OCI-LY3 (cell line): ENCODE measurements around the gene NDUFAF7.

Experiments used
- H2AFZ ChIP-seq: fragments of 200-600, 300-600 bp; shearing (Covaris generic); 2 replicates; pipeline ENCODE4 v1.6.0; 2014; ENCODE audit warnings: antibody characterized with exemption, low read depth, low read length
- H3K27ac ChIP-seq: fragments of 200-600, 300-600 bp; sonication (generic); 2 replicates; pipeline ENCODE4 v1.5.1; 2014; ENCODE audit warnings: mild to moderate bottlenecking, low read length, moderate library complexity, mixed read lengths
- H3K27me3 ChIP-seq: fragments of 200-600, 300-600 bp; sonication (generic); 2 replicates; pipeline ENCODE4 v1.6.1; 2014; ENCODE audit warnings: low read depth, low read length, mixed read lengths
- H3K36me3 ChIP-seq: fragments of 200-600, 300-600 bp; sonication (generic); replicated peaks from 2 replicates; pipeline ENCODE3; 2014; ENCODE audit warnings: low read depth, low read length, mixed read lengths
- H3K4me1 ChIP-seq: fragments of 300-600, 200-600 bp; sonication (generic); 2 replicates; pipeline ENCODE4 v1.6.1; 2014; ENCODE audit warnings: low read length, mixed read lengths
- H3K4me2 ChIP-seq: fragments of 200-600, 300-600 bp; sonication (generic); 2 replicates; pipeline ENCODE4 v1.6.1; 2014; ENCODE audit warnings: low read length, mixed read lengths
- H3K4me3 ChIP-seq: fragments of 300-600, 200-600 bp; sonication (generic); 2 replicates; pipeline ENCODE4 v1.5.1; 2014; ENCODE audit warnings: antibody characterized with exemption, mild to moderate bottlenecking, low read length, moderate library complexity
- H3K79me2 ChIP-seq: fragments of 300-600, 200-600 bp; shearing (Covaris generic); 2 replicates; pipeline ENCODE4 v1.6.1; 2014; ENCODE audit warnings: mild to moderate bottlenecking, low read length, mixed read lengths
- H3K9ac ChIP-seq: fragments of 300-600, 200-600 bp; shearing (Covaris generic); 2 replicates; pipeline ENCODE4 v1.6.0; 2014; ENCODE audit warnings: mild to moderate bottlenecking, low read length, moderate library complexity
- H3K9me3 ChIP-seq: fragments of 200-600, 300-600 bp; shearing (Covaris generic); 2 replicates; pipeline ENCODE4 v1.6.1; 2014; ENCODE audit warnings: low read length, mixed read lengths; ENCODE audit not compliant: insufficient read depth
- H4K20me1 ChIP-seq: fragments of 200-600, 300-600 bp; sonication (generic); 2 replicates; pipeline ENCODE4 v1.6.1; 2016; ENCODE audit warnings: low read length, mixed read lengths; ENCODE audit not compliant: insufficient read depth
- CTCF ChIP-seq: fragments of 200-600, 300-600 bp; sonication (generic); IDR thresholded peaks from 2 replicates; pipeline ENCODE4 v1.5.1; 2014; ENCODE audit warnings: antibody characterized with exemption, low read length, low read depth
- EZH2phosphoT487 ChIP-seq: fragments of 200-600 bp; shearing (Covaris generic); IDR thresholded peaks from 2 replicates; pipeline ENCODE4 v1.6.1; 2018; ENCODE audit warnings: antibody characterized with exemption, mixed run types, low read depth

Gene NDUFAF7

GRCh38 chr2:37226863-37227262 lies 4.6 kb upstream of the NDUFAF7 start:
- no peak overlapping the region for H3K9ac ChIP-seq
- H3K4me1 ChIP-seq, result peaks cover 18% of the 10 kb centered on the region
- H3K4me3 ChIP-seq, result no peak overlapping the region
- peaks cover 35% of the 10 kb centered on the region for H3K36me3 ChIP-seq
- peaks cover 41% of the 10 kb centered on the region for H4K20me1 ChIP-seq
- no peaks in the 10 kb centered on the region for H3K9me3 ChIP-seq
- no peak overlapping the region for H3K4me2 ChIP-seq
- H3K27me3 ChIP-seq, result no peaks in the 10 kb centered on the region
- TF ChIP-seq CTCF, result no peak
- no peak for TF ChIP-seq EZH2phosphoT487
- H3K27ac ChIP-seq, result no peak overlapping the region
- H3K79me2 ChIP-seq, result peaks cover 91% of the 10 kb centered on the region
- no peak overlapping the region for H2AFZ ChIP-seq

GRCh38 chr2:37228788-37229187 lies 2.7 kb upstream of the NDUFAF7 start:
- Histone ChIP-seq H2AFZ (no peak overlapping the region), H3K4me2 (no peak overlapping the region), H3K79me2 (peaks cover 94% of the 10 kb centered on the region), H3K4me3 (no peak overlapping the region), H3K27me3 (no peaks in the 10 kb centered on the region), H3K4me1 (peaks cover 22% of the 10 kb centered on the region), H4K20me1 (peaks cover 38% of the 10 kb centered on the region), H3K27ac (no peak overlapping the region), H3K9ac (no peak overlapping the region), H3K9me3 (no peaks in the 10 kb centered on the region), H3K36me3 (peaks cover 23% of the 10 kb centered on the region)
- TF ChIP-seq EZH2phosphoT487, result no peak
- TF ChIP-seq CTCF, result no peak

GRCh38 chr2:37230581-37230980 lies 877 bp upstream of the NDUFAF7 start:
- Histone ChIP-seq H3K4me1 (peaks cover 22% of the 10 kb centered on the region), H3K27me3 (no peaks in the 10 kb centered on the region), H3K9ac (peak overlapping the region; percentile 94), H3K4me3 (peak overlapping the region; percentile 96), H3K4me2 (peak overlapping the region; percentile 88), H4K20me1 (peaks cover 25% of the 10 kb centered on the region; the same call in 1 of the 2 replicates), H2AFZ (no peak overlapping the region), H3K79me2 (peaks cover 95% of the 10 kb centered on the region), H3K36me3 (peaks cover 20% of the 10 kb centered on the region), H3K27ac (peak overlapping the region; percentile 52), H3K9me3 (no peaks in the 10 kb centered on the region)
- TF ChIP-seq CTCF, result no peak
- TF ChIP-seq EZH2phosphoT487, result no peak

- peaks cover 22% of the 10 kb centered on the region for H3K4me1 ChIP-seq
Observed at GRCh38 chr2:37232131-37232933, 874 bp downstream of the NDUFAF7 start.

More at GRCh38 chr2:37232131-37232933, 874 bp downstream of the NDUFAF7 start:
- Histone ChIP-seq H3K9me3 (no peaks in the 10 kb centered on the region), H3K36me3 (peaks cover 11% of the 10 kb centered on the region), H3K27me3 (no peaks in the 10 kb centered on the region), H3K4me2 (peak overlapping the region; percentile 96), H3K79me2 (peaks cover 80% of the 10 kb centered on the region), H3K4me3 (peak overlapping the region; percentile 96), H4K20me1 (peaks cover 17% of the 10 kb centered on the region; the same call in 1 of the 2 replicates), H3K27ac (peak overlapping the region; percentile 52; the same call in 1 of the 2 replicates), H3K9ac (peak overlapping the region; percentile 94), H2AFZ (peak overlapping the region; percentile 75; the same call in 1 of the 2 replicates)
- TF ChIP-seq EZH2phosphoT487 (no peak), CTCF (no peak)
